HEK293 (cell line): Measurements from ENCODE around the gene ARHGAP32.

Experiments used
- CTCF ChIA-PET: fragments of 350-600 bp; formaldehyde crosslinking; extraction: SDS; loops from one replicate; lab custom pipeline; 2021; ENCODE audit warnings: antibody characterized with exemption; lab: Yijun Ruan, JAX
- POLR2A ChIA-PET: fragments of 300-600 bp; formaldehyde crosslinking; extraction: SDS; loops from one replicate; lab custom pipeline; 2020; ENCODE audit warnings: antibody characterized with exemption, inconsistent platforms; lab: Yijun Ruan, JAX
- H3K27ac ChIP-seq: fragments of 200-500 bp; sonication (Bioruptor generic); 2 replicates; pipeline ENCODE4 v1.5.1; 2014; ENCODE audit warnings: low read depth, low read length, control low read depth, inconsistent platforms; ENCODE audit errors: extremely low read depth
- H3K36me3 ChIP-seq, 2 experiments: fragments of 200-500 bp in 1 of 2; sonication (Bioruptor generic) in 1 of 2; 1 replicate in 1 of 2; 2 replicates in 1 of 2; pipeline ENCODE4 v1.5.1; 2014 to 2017; ENCODE audit warnings: inconsistent platforms in 2 of 2, low read length in 2 of 2; ENCODE audit not compliant: control insufficient read depth in 2 of 2, insufficient read depth in 1 of 2
- H3K4me1 ChIP-seq: fragments of 200-500 bp; sonication (Bioruptor generic); 2 replicates; pipeline ENCODE4 v1.5.1; 2014; ENCODE audit warnings: mild to moderate bottlenecking, low read length, inconsistent platforms; ENCODE audit not compliant: control insufficient read depth, insufficient read depth
- H3K4me3 ChIP-seq: 2 replicates; pipeline ENCODE4 v1.5.1; 2011; ENCODE audit warnings: low read depth, mild to moderate bottlenecking, control low read depth, low read length, moderate library complexity
- H3K9me3 ChIP-seq: fragments of 200-500 bp; sonication (Bioruptor generic); 2 replicates; pipeline ENCODE4 v1.5.1; 2014; ENCODE audit warnings: low read depth, low read length, inconsistent platforms; ENCODE audit not compliant: control insufficient read depth, insufficient read depth
- BCL11B ChIP-seq: fragments of 450-650 bp; formaldehyde crosslinking; IDR thresholded peaks from 2 replicates; pipeline ENCODE4 v1.5.1; 2016; ENCODE audit warnings: low read depth, missing biosample characterization, missing genetic modification characterization
- EGR2 ChIP-seq: fragments of 450-650 bp; formaldehyde crosslinking; IDR thresholded peaks from 2 replicates; pipeline ENCODE4 v1.5.1; 2016; ENCODE audit warnings: low read depth, missing biosample characterization, missing genetic modification characterization
- GLI2 ChIP-seq: fragments of 450-650 bp; formaldehyde crosslinking; IDR thresholded peaks from 2 replicates; pipeline ENCODE4; 2017; ENCODE audit warnings: missing biosample characterization, missing genetic modification characterization, low read depth, borderline replicate concordance
- GLIS1 ChIP-seq: fragments of 450-650 bp; formaldehyde crosslinking; IDR thresholded peaks from 2 replicates; pipeline ENCODE4 v1.5.1; 2016; ENCODE audit warnings: missing biosample characterization, missing genetic modification characterization
- MEIS1 ChIP-seq: sonication (generic); formaldehyde crosslinking; IDR thresholded peaks from 2 replicates; pipeline ENCODE4 v1.8.1; 2022; ENCODE audit warnings: missing genetic modification reagents, mild to moderate bottlenecking, borderline replicate concordance
- MYNN ChIP-seq: fragments of 450-650 bp; formaldehyde crosslinking; IDR thresholded peaks from 2 replicates; pipeline ENCODE4 v1.5.1; 2016; ENCODE audit warnings: missing biosample characterization, missing genetic modification characterization, borderline replicate concordance
- SP3 ChIP-seq: fragments of 450-650 bp; formaldehyde crosslinking; IDR thresholded peaks from 2 replicates; pipeline ENCODE4 v1.5.1; 2016; ENCODE audit warnings: missing biosample characterization, missing genetic modification characterization
- ZIC2 ChIP-seq: fragments of 450-650 bp; formaldehyde crosslinking; IDR thresholded peaks from 2 replicates; pipeline ENCODE4 v1.5.1; 2016; ENCODE audit warnings: missing biosample characterization, missing genetic modification characterization
- ZNF133 ChIP-seq: fragments of 450-650 bp; formaldehyde crosslinking; IDR thresholded peaks from 2 replicates; pipeline ENCODE4 v1.5.1; 2016; ENCODE audit warnings: missing biosample characterization, missing genetic modification characterization
- ZNF23 ChIP-seq: fragments of 450-650 bp; formaldehyde crosslinking; IDR thresholded peaks from 2 replicates; pipeline ENCODE4 v1.5.1; 2016; ENCODE audit warnings: missing biosample characterization, missing genetic modification characterization, borderline replicate concordance
- ZNF404 ChIP-seq: fragments of 450-650 bp; formaldehyde crosslinking; IDR thresholded peaks from 2 replicates; pipeline ENCODE4 v1.5.1; 2017; ENCODE audit warnings: missing biosample characterization, missing genetic modification characterization
- ZNF426 ChIP-seq: fragments of 450-650 bp; formaldehyde crosslinking; IDR thresholded peaks from 2 replicates; pipeline ENCODE4 v1.5.1; 2017; ENCODE audit warnings: missing biosample characterization, missing genetic modification characterization, mild to moderate bottlenecking, inconsistent platforms, moderate library complexity
- ZNF433 ChIP-seq: fragments of 450-650 bp; formaldehyde crosslinking; IDR thresholded peaks from 2 replicates; pipeline ENCODE4 v1.5.1; 2016; ENCODE audit warnings: missing biosample characterization, missing genetic modification characterization, low read depth
- ZNF501 ChIP-seq: fragments of 450-650 bp; formaldehyde crosslinking; IDR thresholded peaks from 2 replicates; pipeline ENCODE4 v1.5.1; 2016; ENCODE audit warnings: missing biosample characterization, missing genetic modification characterization
- ZNF510 ChIP-seq: fragments of 450-650 bp; formaldehyde crosslinking; IDR thresholded peaks from 2 replicates; pipeline ENCODE4 v1.5.1; 2018; ENCODE audit warnings: mild to moderate bottlenecking, missing genetic modification characterization, missing biosample characterization; ENCODE audit not compliant: insufficient replicate concordance
- ZNF529 ChIP-seq: fragments of 450-650 bp; formaldehyde crosslinking; IDR thresholded peaks from 2 replicates; pipeline ENCODE4 v1.5.1; 2017; ENCODE audit warnings: missing genetic modification characterization, missing biosample characterization; ENCODE audit not compliant: insufficient replicate concordance
- ZNF600 ChIP-seq: fragments of 450-650 bp; formaldehyde crosslinking; IDR thresholded peaks from 2 replicates; pipeline ENCODE4 v1.5.1; 2016; ENCODE audit warnings: missing biosample characterization, missing genetic modification characterization
- ZNF621 ChIP-seq: fragments of 450-650 bp; formaldehyde crosslinking; IDR thresholded peaks from 2 replicates; pipeline ENCODE4 v1.5.1; 2017; ENCODE audit warnings: missing biosample characterization, missing genetic modification characterization
- ZNF677 ChIP-seq: fragments of 450-650 bp; IDR thresholded peaks from 2 replicates; pipeline ENCODE4 v1.5.0; 2018; ENCODE audit warnings: missing biosample characterization, mild to moderate bottlenecking, missing genetic modification characterization, moderate library complexity
- ZNF707 ChIP-seq: fragments of 450-650 bp; formaldehyde crosslinking; IDR thresholded peaks from 2 replicates; pipeline ENCODE4 v1.5.1; 2016; ENCODE audit warnings: missing biosample characterization, missing genetic modification characterization
- ZNF776 ChIP-seq: fragments of 450-650 bp; formaldehyde crosslinking; IDR thresholded peaks from 2 replicates; pipeline ENCODE4 v1.5.0; 2017; ENCODE audit warnings: missing biosample characterization, missing genetic modification characterization, borderline replicate concordance
- ZNF791 ChIP-seq: fragments of 450-650 bp; formaldehyde crosslinking; IDR thresholded peaks from 2 replicates; pipeline ENCODE4 v1.5.1; 2016; ENCODE audit warnings: missing biosample characterization, missing genetic modification characterization
- ZNF837 ChIP-seq: fragments of 450-650 bp; formaldehyde crosslinking; IDR thresholded peaks from 2 replicates; pipeline ENCODE4 v1.5.1; 2016; ENCODE audit warnings: missing biosample characterization, missing genetic modification characterization
- TF ChIP-seq, protein P1 (sequence below): fragments of 450-650 bp; formaldehyde crosslinking; IDR thresholded peaks from 2 replicates; pipeline ENCODE4 v1.5.1; 2016; ENCODE audit warnings: missing biosample characterization, missing genetic modification characterization, low read depth
- TF ChIP-seq, protein P2 (sequence below): fragments of 450-650 bp; formaldehyde crosslinking; IDR thresholded peaks from 2 replicates; pipeline ENCODE4 v1.5.1; 2017; ENCODE audit warnings: missing biosample characterization, missing genetic modification characterization
- TF ChIP-seq, protein P3 (sequence below): fragments of 450-650 bp; formaldehyde crosslinking; IDR thresholded peaks from 2 replicates; pipeline ENCODE4 v1.5.1; 2016; ENCODE audit warnings: missing biosample characterization, missing genetic modification characterization
- TF ChIP-seq, protein P4 (sequence below): fragments of 450-650 bp; formaldehyde crosslinking; IDR thresholded peaks from 2 replicates; pipeline ENCODE4 v1.5.1; 2016; ENCODE audit warnings: missing biosample characterization, missing genetic modification characterization
- TF ChIP-seq, protein P5 (sequence below): fragments of 450-650 bp; formaldehyde crosslinking; IDR thresholded peaks from 2 replicates; pipeline ENCODE4 v1.5.1; 2017; ENCODE audit warnings: missing biosample characterization, mild to moderate bottlenecking, missing genetic modification characterization, moderate library complexity
- TF ChIP-seq, protein P6 (sequence below): fragments of 450-650 bp; formaldehyde crosslinking; IDR thresholded peaks from 2 replicates; pipeline ENCODE4 v1.5.1; 2016; ENCODE audit warnings: missing biosample characterization, missing genetic modification characterization

ARHGAP32 gene

DNA sequence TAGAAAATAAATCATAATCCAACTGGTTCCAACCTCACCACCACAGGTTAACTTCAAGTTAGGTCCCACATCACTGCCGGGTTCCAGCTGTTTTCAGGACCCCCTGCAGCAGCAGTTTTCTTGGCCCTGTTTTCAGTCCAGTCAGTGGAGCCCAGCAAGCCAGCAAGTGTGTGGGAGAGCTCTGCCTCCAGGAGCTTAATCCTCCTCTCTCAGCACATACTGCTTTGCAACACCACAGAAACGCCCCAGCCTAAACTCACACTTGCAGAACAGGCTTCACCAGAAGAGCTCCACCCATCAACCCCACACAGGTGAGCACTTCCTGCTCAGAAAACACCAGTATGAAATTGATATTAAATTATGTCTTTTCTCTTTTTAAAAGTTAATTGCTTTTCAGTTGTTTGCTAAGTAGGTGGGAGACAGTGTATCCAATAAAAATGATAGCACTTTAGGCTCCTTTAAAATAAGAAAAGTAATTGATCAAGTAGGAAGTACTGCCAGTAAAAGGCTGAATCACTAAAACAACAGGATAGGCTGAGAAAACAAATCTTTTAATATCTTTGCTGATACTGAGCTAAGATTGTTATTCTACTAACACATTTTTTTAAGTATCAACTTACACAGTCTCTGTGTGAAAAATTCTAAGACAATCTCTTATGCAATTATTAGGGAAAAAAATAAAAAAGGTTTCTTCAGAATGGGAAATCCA, 168.0 kb downstream of the ARHGAP32 start (continued):
- TF ChIP-seq, protein P1, sequence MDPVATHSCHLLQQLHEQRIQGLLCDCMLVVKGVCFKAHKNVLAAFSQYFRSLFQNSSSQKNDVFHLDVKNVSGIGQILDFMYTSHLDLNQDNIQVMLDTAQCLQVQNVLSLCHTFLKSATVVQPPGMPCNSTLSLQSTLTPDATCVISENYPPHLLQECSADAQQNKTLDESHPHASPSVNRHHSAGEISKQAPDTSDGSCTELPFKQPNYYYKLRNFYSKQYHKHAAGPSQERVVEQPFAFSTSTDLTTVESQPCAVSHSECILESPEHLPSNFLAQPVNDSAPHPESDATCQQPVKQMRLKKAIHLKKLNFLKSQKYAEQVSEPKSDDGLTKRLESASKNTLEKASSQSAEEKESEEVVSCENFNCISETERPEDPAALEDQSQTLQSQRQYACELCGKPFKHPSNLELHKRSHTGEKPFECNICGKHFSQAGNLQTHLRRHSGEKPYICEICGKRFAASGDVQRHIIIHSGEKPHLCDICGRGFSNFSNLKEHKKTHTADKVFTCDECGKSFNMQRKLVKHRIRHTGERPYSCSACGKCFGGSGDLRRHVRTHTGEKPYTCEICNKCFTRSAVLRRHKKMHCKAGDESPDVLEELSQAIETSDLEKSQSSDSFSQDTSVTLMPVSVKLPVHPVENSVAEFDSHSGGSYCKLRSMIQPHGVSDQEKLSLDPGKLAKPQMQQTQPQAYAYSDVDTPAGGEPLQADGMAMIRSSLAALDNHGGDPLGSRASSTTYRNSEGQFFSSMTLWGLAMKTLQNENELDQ (tag by site-specific recombination) = no peak
- TF ChIP-seq, protein P2, sequence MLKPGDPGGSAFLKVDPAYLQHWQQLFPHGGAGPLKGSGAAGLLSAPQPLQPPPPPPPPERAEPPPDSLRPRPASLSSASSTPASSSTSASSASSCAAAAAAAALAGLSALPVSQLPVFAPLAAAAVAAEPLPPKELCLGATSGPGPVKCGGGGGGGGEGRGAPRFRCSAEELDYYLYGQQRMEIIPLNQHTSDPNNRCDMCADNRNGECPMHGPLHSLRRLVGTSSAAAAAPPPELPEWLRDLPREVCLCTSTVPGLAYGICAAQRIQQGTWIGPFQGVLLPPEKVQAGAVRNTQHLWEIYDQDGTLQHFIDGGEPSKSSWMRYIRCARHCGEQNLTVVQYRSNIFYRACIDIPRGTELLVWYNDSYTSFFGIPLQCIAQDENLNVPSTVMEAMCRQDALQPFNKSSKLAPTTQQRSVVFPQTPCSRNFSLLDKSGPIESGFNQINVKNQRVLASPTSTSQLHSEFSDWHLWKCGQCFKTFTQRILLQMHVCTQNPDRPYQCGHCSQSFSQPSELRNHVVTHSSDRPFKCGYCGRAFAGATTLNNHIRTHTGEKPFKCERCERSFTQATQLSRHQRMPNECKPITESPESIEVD = no peak
- TF ChIP-seq ZNF837 = no peak
- no peak for TF ChIP-seq ZNF510 (tag by site-specific recombination)
- TF ChIP-seq ZNF133 (tag by site-specific recombination) = no peak
- no peak for TF ChIP-seq ZNF23 (tag by site-specific recombination)
- TF ChIP-seq GLIS1 (tag by site-specific recombination) = peak; percentile 87
- no peak for TF ChIP-seq BCL11B (tag by site-specific recombination)
- no peak for TF ChIP-seq MEIS1 (CRISPR knock-in tag)
- TF ChIP-seq EGR2 (tag by site-specific recombination) = peak; percentile 42; the same call in 1 of the 2 replicates
- TF ChIP-seq ZNF621 (tag by site-specific recombination) = no peak
- TF ChIP-seq SP3 = no peak
- no peak for TF ChIP-seq ZNF791 (tag by site-specific recombination)
- no peak for TF ChIP-seq GLI2 (tag by site-specific recombination)
- peak; percentile 71 for TF ChIP-seq ZIC2 (tag by site-specific recombination)
- TF ChIP-seq, protein P3, sequence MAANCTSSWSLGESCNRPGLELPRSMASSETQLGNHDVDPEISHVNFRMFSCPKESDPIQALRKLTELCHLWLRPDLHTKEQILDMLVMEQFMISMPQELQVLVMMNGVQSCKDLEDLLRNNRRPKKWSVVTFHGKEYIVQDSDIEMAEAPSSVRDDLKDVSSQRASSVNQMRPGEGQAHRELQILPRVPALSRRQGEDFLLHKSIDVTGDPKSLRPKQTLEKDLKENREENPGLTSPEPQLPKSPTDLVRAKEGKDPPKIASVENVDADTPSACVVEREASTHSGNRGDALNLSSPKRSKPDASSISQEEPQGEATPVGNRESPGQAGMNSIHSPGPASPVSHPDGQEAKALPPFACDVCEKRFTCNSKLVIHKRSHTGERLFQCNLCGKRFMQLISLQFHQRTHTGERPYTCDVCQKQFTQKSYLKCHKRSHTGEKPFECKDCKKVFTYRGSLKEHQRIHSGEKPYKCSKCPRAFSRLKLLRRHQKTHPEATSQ (tag by site-specific recombination) = no peak
- TF ChIP-seq, protein P4, sequence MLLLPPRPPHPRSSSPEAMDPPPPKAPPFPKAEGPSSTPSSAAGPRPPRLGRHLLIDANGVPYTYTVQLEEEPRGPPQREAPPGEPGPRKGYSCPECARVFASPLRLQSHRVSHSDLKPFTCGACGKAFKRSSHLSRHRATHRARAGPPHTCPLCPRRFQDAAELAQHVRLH (tag by site-specific recombination) = no peak
- TF ChIP-seq ZNF707 (tag by site-specific recombination) = no peak

DNA sequence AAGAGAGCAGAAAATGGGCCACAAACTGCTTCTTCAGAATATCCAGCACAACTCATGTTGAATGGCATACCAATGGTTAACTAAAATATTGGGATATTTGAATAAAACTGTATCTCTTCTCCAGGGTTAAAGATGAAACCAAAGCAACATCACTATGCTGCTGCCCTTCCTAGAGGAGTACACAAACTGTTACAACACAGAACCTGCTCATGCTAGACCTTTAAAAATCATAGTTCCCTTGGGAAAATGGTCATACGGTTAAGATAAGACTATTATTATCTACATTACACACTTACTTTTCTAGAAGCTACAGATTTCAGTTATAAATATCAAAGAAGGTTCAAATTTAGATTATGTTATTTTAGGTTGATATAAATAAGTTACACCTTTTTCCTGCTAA, 170.8 kb downstream of the ARHGAP32 start:
- ChIA-PET CTCF (interaction anchor here (0.9 kb wide), 1 partner anchor 65 kb away, joined by 3 read pairs; no protein-coding TSS in a partner anchor), POLR2A (no interaction called here)
- H3K4me1 ChIP-seq = 0 out of 2 replicates have a peak, but pooled peaks cover 8% of the 10 kb centered on the region
- H3K36me3 ChIP-seq = no peaks in the 10 kb centered on the region
- no peaks in the 10 kb centered on the region for H3K9me3 ChIP-seq
- no peak overlapping the region for H3K4me3 ChIP-seq
- no peak overlapping the region for H3K27ac ChIP-seq
- TF ChIP-seq ZNF600 (tag by site-specific recombination) = no peak
- TF ChIP-seq ZNF404 (tag by site-specific recombination) = no peak
- no peak for TF ChIP-seq ZNF621 (tag by site-specific recombination)
- no peak for TF ChIP-seq ZNF529 (tag by site-specific recombination)
- no peak for TF ChIP-seq ZNF433 (tag by site-specific recombination)
- no peak for TF ChIP-seq ZNF677 (tag by site-specific recombination)
- no peak for TF ChIP-seq ZNF776 (tag by site-specific recombination)
- TF ChIP-seq ZNF426 (tag by site-specific recombination) = no peak
- TF ChIP-seq, protein P5, sequence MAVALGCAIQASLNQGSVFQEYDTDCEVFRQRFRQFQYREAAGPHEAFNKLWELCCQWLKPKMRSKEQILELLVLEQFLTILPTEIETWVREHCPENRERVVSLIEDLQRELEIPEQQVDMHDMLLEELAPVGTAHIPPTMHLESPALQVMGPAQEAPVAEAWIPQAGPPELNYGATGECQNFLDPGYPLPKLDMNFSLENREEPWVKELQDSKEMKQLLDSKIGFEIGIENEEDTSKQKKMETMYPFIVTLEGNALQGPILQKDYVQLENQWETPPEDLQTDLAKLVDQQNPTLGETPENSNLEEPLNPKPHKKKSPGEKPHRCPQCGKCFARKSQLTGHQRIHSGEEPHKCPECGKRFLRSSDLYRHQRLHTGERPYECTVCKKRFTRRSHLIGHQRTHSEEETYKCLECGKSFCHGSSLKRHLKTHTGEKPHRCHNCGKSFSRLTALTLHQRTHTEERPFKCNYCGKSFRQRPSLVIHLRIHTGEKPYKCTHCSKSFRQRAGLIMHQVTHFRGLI (tag by site-specific recombination) = no peak
- no peak for TF ChIP-seq MYNN (tag by site-specific recombination)
- no peak for TF ChIP-seq ZNF501
- TF ChIP-seq, protein P6, sequence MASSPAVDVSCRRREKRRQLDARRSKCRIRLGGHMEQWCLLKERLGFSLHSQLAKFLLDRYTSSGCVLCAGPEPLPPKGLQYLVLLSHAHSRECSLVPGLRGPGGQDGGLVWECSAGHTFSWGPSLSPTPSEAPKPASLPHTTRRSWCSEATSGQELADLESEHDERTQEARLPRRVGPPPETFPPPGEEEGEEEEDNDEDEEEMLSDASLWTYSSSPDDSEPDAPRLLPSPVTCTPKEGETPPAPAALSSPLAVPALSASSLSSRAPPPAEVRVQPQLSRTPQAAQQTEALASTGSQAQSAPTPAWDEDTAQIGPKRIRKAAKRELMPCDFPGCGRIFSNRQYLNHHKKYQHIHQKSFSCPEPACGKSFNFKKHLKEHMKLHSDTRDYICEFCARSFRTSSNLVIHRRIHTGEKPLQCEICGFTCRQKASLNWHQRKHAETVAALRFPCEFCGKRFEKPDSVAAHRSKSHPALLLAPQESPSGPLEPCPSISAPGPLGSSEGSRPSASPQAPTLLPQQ (tag by site-specific recombination) = no peak
